Right kidney (tissue), 1 donor: Measurements from ENCODE around the gene KCNJ16.

ENCODE experiments used
- DNase-seq: peaks from one replicate; pipeline ENCODE4 v3.0.0-alpha.2; 2016

Gene KCNJ16

DNA sequence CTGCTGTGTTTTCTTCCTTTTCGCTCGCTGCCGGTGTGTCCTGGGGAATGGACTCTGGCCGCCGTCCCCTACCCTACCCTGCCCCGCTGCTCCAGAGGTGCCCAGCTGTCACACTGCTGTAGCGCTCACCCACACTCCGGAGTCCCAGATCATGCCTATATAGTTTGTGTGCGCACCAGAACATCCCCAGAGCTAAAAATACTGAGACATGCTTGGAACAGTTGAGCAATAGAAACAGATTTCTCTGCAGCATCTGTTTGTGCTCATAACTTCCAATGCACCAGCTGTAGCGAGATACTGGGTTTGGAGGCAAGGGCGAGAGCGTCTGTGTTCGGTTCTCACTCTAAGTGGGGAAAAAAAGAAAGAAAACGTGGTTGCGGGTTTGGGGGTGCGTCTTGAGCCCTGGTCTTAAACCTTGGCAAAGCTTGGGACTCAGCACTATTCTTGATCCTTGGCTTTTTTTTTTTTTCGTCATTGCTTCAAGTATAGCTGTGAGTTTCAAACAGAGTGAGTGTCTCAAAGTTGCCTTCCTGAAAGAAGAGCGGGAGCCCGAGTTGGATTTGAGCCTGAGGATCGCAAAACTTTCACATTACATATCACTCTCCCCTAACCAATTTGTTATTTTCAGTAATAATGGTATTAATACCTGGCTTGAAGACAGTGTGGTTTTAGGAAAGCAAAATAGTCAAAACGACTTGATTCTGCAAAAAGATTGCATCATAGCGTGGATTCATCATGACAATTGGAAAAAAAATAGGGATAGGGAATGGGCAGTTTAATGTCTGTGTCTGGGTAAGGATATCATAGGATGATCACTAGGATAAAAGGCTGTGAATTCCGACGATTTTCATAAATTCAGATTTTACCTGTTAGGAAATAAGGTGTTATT, 94.9 kb downstream of the KCNJ16 start:
- DNase-seq: no peak

DNA sequence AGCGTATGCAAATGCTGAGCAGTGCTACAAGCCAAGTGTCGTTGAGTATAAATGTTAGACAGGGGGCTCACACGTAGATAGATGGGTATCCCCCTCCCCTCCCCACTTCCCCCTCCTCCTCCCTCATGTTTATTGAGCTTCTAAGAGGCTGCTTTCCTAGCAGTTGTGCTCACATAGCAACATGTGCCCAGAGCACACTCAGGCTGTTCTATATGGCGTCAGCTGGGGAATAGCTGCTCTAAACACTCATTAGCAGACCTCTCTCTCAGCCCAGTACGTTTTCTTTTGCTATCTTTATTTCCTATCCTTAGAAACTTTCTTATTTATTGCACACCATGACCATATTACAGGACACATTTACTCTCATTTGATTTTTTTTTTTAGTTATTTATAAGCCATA, 96.1 kb downstream of the KCNJ16 start:
- no peak for DNase-seq

DNA sequence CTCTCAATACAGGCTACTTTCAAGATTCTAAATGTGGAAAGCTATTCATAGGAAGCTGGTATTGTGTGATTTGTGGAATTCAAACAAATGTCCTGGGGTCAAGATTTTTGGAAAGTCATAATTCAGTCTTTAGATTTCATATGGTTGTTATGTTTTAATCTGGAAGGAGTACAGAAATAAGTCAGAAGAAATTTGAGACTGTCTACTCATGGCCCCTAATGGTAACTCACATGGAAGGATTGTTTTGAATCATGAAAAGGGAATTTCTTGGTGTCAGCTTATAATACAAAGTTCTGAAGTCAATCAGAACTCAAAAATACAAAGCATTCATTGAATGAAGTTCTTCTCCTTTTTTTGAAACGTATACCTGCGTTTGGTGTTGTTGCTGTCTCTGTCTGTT, 97.4 kb downstream of the KCNJ16 start:
- DNase-seq: no peak

DNA sequence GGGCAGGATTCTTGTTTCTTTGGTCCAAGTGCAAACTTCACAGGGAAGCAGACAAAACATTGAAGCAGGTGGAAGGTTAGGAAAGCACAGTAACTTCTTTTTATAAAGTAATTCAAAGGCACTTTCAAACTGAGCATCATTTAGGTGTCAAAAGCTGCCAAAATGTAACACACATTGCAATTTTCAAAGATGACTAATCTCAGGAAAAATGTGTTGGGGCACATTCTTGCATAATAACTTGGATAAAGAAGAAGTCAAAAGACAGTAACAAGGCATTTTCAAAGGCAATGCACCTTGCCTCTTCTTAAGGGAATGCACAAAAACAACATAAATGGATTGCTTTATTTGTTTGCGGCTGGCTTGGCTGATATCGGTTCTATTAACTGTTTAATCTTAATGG, 97.9 kb downstream of the KCNJ16 start:
- no peak for DNase-seq

DNA sequence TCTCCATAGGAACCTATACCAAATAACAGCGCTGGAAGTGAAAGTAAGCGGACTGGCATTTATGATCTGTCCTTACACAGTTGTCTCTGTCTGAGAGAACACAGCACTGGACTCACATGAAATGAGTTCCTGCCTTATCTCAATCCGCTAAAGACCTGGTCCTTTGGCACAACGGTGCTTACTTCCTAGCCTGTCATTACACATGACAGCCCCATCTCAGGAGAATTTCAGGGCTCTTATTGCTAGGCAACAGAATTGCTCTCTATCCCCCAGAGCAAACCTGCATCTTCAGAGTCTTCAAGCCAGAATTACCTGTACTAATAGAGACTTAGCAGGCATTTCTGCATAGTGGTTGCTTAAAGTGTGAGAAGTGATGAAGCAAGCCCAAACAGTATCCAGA, 98.7 kb downstream of the KCNJ16 start:
- no peak for DNase-seq

DNA sequence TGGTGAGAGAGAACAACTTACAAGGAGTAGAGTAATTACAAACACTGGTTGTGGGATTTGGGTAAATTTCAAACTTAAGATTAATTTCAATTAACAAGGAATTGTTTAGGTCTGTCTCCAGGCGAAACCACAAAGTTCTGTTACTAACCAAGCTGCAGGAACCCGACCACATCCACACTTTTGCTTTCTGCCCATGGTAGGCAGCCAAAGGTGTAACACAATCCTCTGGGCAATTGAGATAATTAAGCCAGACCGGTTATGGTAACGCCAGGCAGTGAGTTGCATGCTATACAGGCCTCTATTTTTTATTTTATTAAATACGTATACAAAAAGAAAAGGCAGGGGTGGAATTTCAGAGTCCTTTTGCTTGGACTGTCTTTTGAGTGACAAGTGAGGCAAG, 106.4 kb downstream of the KCNJ16 start:
- DNase-seq: no peak

DNA sequence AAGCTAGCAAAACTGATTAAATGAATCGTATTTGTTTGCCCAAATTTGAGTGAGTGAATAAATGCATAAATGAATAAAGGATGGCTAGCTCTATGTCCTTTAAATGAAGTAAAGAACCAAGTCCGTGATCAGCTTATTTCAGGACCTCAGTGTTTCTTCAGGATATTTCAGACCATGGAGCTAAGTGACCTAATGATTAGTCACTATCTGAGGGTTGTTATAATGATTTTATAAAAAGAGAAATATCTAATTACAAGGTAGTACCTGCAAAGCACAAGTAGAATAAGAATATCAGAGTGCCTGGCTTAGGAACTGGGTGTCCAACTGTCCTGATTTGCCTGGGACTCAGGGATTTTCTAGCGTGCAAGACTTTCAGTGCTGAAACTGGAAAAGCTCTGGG, 106.8 kb downstream of the KCNJ16 start:
- no peak for DNase-seq

DNA sequence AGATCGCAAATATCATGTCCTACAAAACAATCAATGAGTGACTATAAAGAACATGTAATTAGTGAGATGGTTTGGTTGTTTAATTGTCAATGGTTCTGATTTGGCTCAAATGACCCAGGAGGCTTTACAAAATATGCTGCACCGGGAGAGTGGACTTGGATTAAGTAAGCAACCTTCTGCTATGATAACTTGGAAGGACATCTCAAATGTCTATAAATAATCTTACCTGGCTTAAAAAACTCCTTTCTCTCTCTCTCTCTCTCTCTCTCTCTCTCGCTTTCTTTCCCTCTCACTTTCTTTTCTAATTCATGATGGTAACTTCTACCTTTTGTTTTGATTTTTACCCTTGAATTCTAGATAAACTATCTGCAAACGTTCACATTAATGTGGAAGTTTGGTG, 108.5 kb downstream of the KCNJ16 start:
- DNase-seq: no peak

DNA sequence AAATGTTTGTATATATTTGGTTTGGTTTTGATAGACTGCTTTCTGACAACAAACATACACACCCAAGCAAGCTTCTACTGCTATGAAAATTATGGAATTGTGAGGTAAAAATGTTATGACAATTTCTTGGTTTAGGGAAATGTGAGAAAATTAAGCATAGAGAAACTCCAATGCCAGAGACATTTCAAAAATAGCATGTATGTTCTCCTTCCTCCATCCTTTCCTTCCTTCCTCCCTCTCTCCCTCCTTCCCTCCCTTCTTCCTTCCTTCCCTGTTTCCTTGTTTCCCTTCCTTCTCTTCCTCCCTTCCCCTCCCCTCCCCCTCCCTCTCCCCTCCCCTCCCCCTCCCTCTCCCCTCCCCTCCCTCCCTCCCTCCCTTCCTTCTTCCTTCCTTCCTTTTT, 109.2 kb downstream of the KCNJ16 start:
- no peak for DNase-seq

DNA sequence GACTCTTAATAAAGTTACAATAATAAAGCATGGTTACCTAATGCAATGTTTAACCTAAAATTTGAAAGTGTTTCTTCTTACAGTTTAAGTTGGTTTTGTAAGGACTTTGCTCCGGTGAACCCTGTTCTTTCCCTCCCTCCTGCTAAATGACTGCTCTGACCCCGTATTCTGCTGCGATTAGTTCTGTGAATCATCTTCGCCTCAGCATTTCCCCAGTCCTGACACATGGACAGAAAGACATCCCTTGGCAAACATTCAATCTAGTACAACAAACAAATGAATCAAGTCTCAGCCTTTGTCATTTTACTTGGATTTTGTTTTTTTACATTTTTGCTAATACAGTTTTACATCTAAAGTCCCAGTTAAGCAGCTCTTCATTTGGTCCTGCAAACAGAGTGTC, 109.7 kb downstream of the KCNJ16 start:
- no peak for DNase-seq
